Uterine smooth muscle cell (primary cell): ENCODE measurements around the gene GCM1. TPM values are rescaled to one million over a fixed set of nuclear protein-coding genes. Genes with fewer than 3 reads are reported as not detected.

Experiments
- total RNA-seq: library from RNA; depleted of rRNA; stranded (reverse); fragments of >200 nt; gene quantifications from 2 replicates; pipeline ENCODE4 v1.2.3, GENCODE V29; 2014

Gene GCM1
- total RNA-seq: not detected in 2 replicates

GRCh38 chr6:53148684-53149083 lies at the start of gene GCM1:
GCM1 (minus strand) TSS chr6:53148841; CDS start chr6:53145632, 3,209 bp downstream.

Other genes starting within 250 kb of the GCM1 start
- not detected in 2 replicates for gene GSTA3, start 239.1 kb downstream of the GCM1 start, total RNA-seq
- 31.0 and 36.5 TPM in 2 replicates for gene GSTA4, start 153.6 kb downstream of the GCM1 start, total RNA-seq
- gene CILK1, start 87.0 kb downstream of the GCM1 start, total RNA-seq: 4.5 and 4.7 TPM in 2 replicates
- gene FBXO9, start 83.4 kb downstream of the GCM1 start, total RNA-seq: 24.7 and 32.2 TPM in 2 replicates
- 84.6 and 91.1 TPM in 2 replicates for gene ELOVL5, start 200.1 kb upstream of the GCM1 start, total RNA-seq